Common myeloid progenitor, CD34-positive (primary cell): ENCODE results near the gene FRMD4B.

Experiments used
- CTCF ChIA-PET: fragments of 350-600 bp; sonication (Branson Sonifier 250); formaldehyde crosslinking; loops from one replicate; lab custom pipeline; 2021; ENCODE audit warnings: antibody characterized with exemption; lab: Charles Lee
- POLR2A ChIA-PET: fragments of 350-600 bp; sonication (Branson Sonifier 250); formaldehyde crosslinking; loops from one replicate; lab custom pipeline; 2021; ENCODE audit warnings: antibody characterized with exemption; lab: Charles Lee
- DNase-seq, 3 donors: peaks; one replicate each; pipeline versions ENCODE4 v3.0.0 to v3.0.0-alpha.2; 2013
- H3K27ac ChIP-seq, 2 experiments: 1 replicate in 1 of 2; 2 replicates in 1 of 2; pipeline ENCODE4 v1.7.0; 2013; ENCODE audit warnings: inconsistent platforms in 2 of 2, low read length in 2 of 2, mild to moderate bottlenecking in 2 of 2, low read depth in 1 of 2, moderate library complexity in 1 of 2; ENCODE audit not compliant: severe bottlenecking in 2 of 2, insufficient read depth in 1 of 2, poor library complexity in 1 of 2
- H3K27me3 ChIP-seq, 5 experiments: replicated peaks in 2 of 5; 1 replicate in 3 of 5; 2 replicates in 2 of 5; pipeline versions ENCODE4 v1.6.1 to v1.7.0; 2013; ENCODE audit warnings: low read length in 4 of 5, mild to moderate bottlenecking in 2 of 5, moderate library complexity in 2 of 5, inconsistent platforms in 1 of 5; ENCODE audit not compliant: insufficient read depth in 5 of 5, control insufficient read depth in 4 of 5
- H3K36me3 ChIP-seq, 4 experiments: 1 replicate in 2 of 4; 2 replicates in 2 of 4; pipeline versions ENCODE4 v1.6.1 to v1.7.0; 2013; ENCODE audit warnings: low read length in 3 of 4, control low read depth in 1 of 4, mild to moderate bottlenecking in 1 of 4; ENCODE audit not compliant: control insufficient read depth in 4 of 4, insufficient read depth in 4 of 4
- H3K4me1 ChIP-seq, 4 experiments: 1 replicate in 3 of 4; 2 replicates in 1 of 4; pipeline versions ENCODE4 v1.6.1 to v1.7.1; 2013; ENCODE audit warnings: low read length in 3 of 4, mild to moderate bottlenecking in 3 of 4, control low read depth in 1 of 4, inconsistent platforms in 1 of 4, moderate library complexity in 1 of 4; ENCODE audit not compliant: control insufficient read depth in 4 of 4, insufficient read depth in 4 of 4; ENCODE audit errors: control extremely low read depth in 1 of 4
- H3K4me3 ChIP-seq, 7 experiments: 1 replicate in 4 of 7; 2 replicates in 3 of 7; pipeline versions ENCODE4 v1.5.1 to v1.7.0; 2013; ENCODE audit warnings: mild to moderate bottlenecking in 7 of 7, low read length in 6 of 7, moderate library complexity in 6 of 7, inconsistent platforms in 2 of 7, low read depth in 2 of 7, control low read depth in 1 of 7; ENCODE audit not compliant: insufficient read depth in 4 of 7, control insufficient read depth in 1 of 7; ENCODE audit errors: extremely low read depth in 1 of 7
- H3K9me3 ChIP-seq, 5 experiments: 1 replicate in 4 of 5; 2 replicates in 1 of 5; pipeline versions ENCODE4 v1.6.1 to v1.7.1; 2013; ENCODE audit warnings: low read length in 4 of 5, mild to moderate bottlenecking in 2 of 5, inconsistent platforms in 1 of 5, low read depth in 1 of 5, moderate library complexity in 1 of 5; ENCODE audit not compliant: control insufficient read depth in 4 of 5, insufficient read depth in 2 of 5; ENCODE audit errors: control extremely low read depth in 1 of 5
- WGBS: methylation state at CpG from one replicate; pipeline ENCODE4 v1.1.5; 2013; ENCODE audit not compliant: insufficient coverage; 5-methylcytosine and 5-hydroxymethylcytosine counted together

The FRMD4B gene

GRCh38 chr3:69299344-69299743, 86.5 kb downstream of the FRMD4B start:
- ChIA-PET CTCF (interaction anchor here (1.1 kb wide), 1 partner anchor 42 kb away, joined by 3 read pairs; no protein-coding TSS in a partner anchor), POLR2A (interaction anchor here (0.6 kb wide), 1 partner anchor 33 kb away, joined by 8 read pairs; no protein-coding TSS in a partner anchor)
- DNase-seq, result no peak
- no peaks in the 10 kb centered on the region for H3K9me3 ChIP-seq
- no peaks in the 10 kb centered on the region for H3K27me3 ChIP-seq
- no peak overlapping the region for H3K4me3 ChIP-seq
- peaks cover 10 to 64% (median 25%) of the 10 kb centered on the region in 4 experiments for H3K36me3 ChIP-seq
- WGBS, result 100% methylated on average over 1 of the region's 3 CpGs
- peaks cover 0 to 5% (median 0%) of the 10 kb centered on the region in 4 experiments for H3K4me1 ChIP-seq
- H3K27ac ChIP-seq, result no peak overlapping the region

- peaks cover 10 to 59% (median 25%) of the 10 kb centered on the region in 4 experiments for H3K36me3 ChIP-seq
- peaks cover 0 to 5% (median 0%) of the 10 kb centered on the region in 4 experiments for H3K4me1 ChIP-seq
- H3K4me3 ChIP-seq, result no peak overlapping the region
- no peak overlapping the region for H3K27ac ChIP-seq
- no peaks in the 10 kb centered on the region for H3K27me3 ChIP-seq
- WGBS, result 100% methylated on average over 1 of the region's 2 CpGs
- ChIA-PET POLR2A (no interaction called here), CTCF (interaction anchor here (1.0 kb wide), 1 partner anchor 10 kb away, joined by 3 read pairs; no protein-coding TSS in a partner anchor)
- DNase-seq, result no peak
- no peaks in the 10 kb centered on the region for H3K9me3 ChIP-seq
Measured at GRCh38 chr3:69297501-69297900, 88.4 kb downstream of the FRMD4B start.

GRCh38 chr3:69296995-69297394, 88.9 kb downstream of the FRMD4B start:
- Histone ChIP-seq H3K4me1 (peaks cover 0 to 5% (median 0%) of the 10 kb centered on the region in 4 experiments), H3K4me3 (no peak overlapping the region), H3K36me3 (peaks cover 10 to 54% (median 23%) of the 10 kb centered on the region in 4 experiments), H3K9me3 (no peaks in the 10 kb centered on the region), H3K27me3 (no peaks in the 10 kb centered on the region), H3K27ac (no peak overlapping the region)
- POLR2A ChIA-PET, result no interaction called here
- CTCF ChIA-PET, result interaction anchor here (0.9 kb wide), 1 partner anchor 175 kb away, joined by 3 read pairs; no protein-coding TSS in a partner anchor
- no peak for DNase-seq
- 94% methylated on average over 6 of the region's 6 CpGs for WGBS

- H3K4me1 ChIP-seq, result peaks cover 0 to 5% (median 0%) of the 10 kb centered on the region in 4 experiments
- no peaks in the 10 kb centered on the region for H3K27me3 ChIP-seq
- DNase-seq, result no peak
- H3K27ac ChIP-seq, result no peak overlapping the region
- no peaks in the 10 kb centered on the region for H3K9me3 ChIP-seq
- POLR2A ChIA-PET, result no interaction called here
- H3K36me3 ChIP-seq, result peaks cover 0 to 42% (median 14%) of the 10 kb centered on the region in 4 experiments
- CTCF ChIA-PET, result interaction anchor here (1.2 to 3.9 kb wide), 3 partner anchors 12 to 134 kb away, joined by 3 to 17 read pairs (median 5); no protein-coding TSS in a partner anchor
- no peak overlapping the region for H3K4me3 ChIP-seq
- 100% methylated on average over 2 of the region's 4 CpGs for WGBS
Measured at GRCh38 chr3:69294014-69294766, 91.7 kb downstream of the FRMD4B start.

DNA sequence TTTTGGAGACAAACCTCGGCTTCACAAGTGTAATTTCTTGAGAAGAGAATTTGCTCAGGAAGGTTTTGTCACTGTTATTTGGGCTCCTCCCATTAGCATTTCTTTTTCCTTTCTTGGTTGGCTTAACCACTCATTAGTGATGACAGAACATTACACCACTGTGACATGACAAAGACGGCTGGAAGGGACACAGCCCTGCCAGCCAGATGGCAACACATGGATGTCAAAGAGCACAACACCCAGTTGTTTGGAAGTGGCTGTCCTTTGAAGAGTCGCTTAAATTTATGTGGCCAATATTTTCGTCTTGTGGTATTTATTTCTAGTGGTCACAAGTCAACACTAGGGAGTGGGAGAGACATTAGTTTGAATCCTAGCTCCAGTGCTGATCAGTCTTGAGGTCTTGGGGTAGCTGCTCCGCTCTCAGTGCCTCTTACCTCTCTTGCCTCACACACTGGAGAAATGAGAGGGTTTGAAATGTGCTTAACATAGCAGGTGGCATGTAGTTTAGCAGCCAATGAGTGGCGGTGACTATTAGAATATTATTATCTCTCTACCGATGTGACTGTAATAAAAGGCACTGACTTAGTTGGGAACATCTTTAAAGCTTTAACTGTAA, 92.8 kb downstream of the FRMD4B start:
- Histone ChIP-seq H3K9me3 (no peaks in the 10 kb centered on the region), H3K36me3 (peaks cover 0 to 41% (median 13%) of the 10 kb centered on the region in 4 experiments), H3K27ac (no peak overlapping the region), H3K4me1 (peaks cover 0 to 5% (median 0%) of the 10 kb centered on the region in 4 experiments), H3K27me3 (no peaks in the 10 kb centered on the region), H3K4me3 (no peak overlapping the region)
- 100% methylated on average over 5 of the region's 7 CpGs for WGBS
- ChIA-PET POLR2A (interaction anchor here (0.6 kb wide), 1 partner anchor 43 kb away, joined by 3 read pairs; no protein-coding TSS in a partner anchor), CTCF (interaction anchor here (2.3 to 3.9 kb wide), 2 partner anchors 13 to 131 kb away, joined by 6 to 17 read pairs; no protein-coding TSS in a partner anchor)
- no peak for DNase-seq

DNA sequence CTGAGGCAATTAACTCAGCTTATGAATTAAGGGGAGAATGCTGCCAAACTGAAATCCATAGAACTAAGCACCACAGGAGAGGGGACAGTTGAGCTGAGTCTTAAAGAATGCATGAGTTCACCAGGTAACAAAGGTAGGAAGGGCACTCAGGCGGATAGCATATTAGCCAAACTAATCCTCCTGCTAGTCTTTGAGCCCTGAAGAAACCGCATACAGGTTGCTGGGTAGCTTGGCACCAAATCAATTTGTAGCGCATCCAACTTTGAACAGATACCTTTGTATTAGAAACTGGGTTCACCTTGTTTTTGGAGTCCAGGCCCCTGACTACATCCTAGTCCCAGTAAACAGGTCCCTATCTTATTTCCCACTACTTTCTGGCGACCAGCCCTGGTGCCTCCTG, 93.7 kb downstream of the FRMD4B start:
- H3K9me3 ChIP-seq, result no peaks in the 10 kb centered on the region
- ChIA-PET POLR2A (interaction anchor here (0.6 kb wide), 1 partner anchor 44 kb away, joined by 3 read pairs; no protein-coding TSS in a partner anchor), CTCF (interaction anchor here (0.8 to 3.9 kb wide), 7 partner anchors 8 to 130 kb away, joined by 3 to 17 read pairs (median 4); no protein-coding TSS in a partner anchor)
- H3K4me1 ChIP-seq, result peaks cover 0 to 5% (median 0%) of the 10 kb centered on the region in 4 experiments
- H3K36me3 ChIP-seq, result peaks cover 0 to 45% (median 18%) of the 10 kb centered on the region in 4 experiments
- H3K4me3 ChIP-seq, result no peak overlapping the region
- 98% methylated on average over 3 of the region's 4 CpGs for WGBS
- DNase-seq, result no peak
- no peaks in the 10 kb centered on the region for H3K27me3 ChIP-seq
- H3K27ac ChIP-seq, result no peak overlapping the region
